Endometrium (tissue), 2 donors: ENCODE measurements around the gene CD22.

Source experiments
- FAIRE-seq: peaks from 2 replicates; lab custom pipeline; 2012; peaks lifted over from hg19 to GRCh38; lab: Jason Lieb, UNC
- donor health status: control.
- donor health status: control.

The CD22 gene

DNA sequence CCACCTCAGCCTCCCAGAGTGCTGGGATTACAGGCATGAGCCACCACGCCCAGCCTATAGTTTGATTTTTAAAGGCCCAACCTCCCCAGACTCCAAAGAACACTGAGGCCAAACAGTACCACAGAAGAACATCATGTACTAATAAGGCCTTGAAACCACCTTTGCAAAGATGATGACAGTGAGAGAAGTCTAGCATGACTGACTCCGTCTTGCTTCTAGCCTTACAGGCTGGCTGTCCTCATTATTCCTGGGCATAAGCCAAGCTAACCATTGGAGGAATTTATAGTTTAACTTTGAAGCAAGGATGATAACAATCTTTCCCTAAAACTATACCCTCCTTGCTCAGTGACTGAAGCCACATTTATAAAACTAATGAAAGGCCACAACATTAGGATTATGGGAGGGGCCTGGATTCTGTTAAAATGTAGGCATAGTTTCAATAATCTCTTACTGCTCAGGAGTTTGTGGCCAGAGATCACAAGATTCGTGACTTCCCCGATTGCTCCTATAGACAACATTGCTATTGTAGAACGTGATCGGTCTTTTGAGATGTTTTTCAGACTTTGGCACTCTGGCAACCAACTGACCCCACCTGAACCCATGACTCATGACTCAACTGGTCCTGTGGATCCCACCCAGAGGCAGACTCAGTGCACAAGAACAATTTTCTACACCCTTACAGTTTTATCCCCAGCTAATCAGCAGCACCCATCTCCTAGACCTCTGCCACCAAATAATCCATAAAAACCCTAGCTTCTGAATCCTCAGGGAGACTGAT, 59.5 kb downstream of the CD22 start:
- FAIRE-seq, result no peak

DNA sequence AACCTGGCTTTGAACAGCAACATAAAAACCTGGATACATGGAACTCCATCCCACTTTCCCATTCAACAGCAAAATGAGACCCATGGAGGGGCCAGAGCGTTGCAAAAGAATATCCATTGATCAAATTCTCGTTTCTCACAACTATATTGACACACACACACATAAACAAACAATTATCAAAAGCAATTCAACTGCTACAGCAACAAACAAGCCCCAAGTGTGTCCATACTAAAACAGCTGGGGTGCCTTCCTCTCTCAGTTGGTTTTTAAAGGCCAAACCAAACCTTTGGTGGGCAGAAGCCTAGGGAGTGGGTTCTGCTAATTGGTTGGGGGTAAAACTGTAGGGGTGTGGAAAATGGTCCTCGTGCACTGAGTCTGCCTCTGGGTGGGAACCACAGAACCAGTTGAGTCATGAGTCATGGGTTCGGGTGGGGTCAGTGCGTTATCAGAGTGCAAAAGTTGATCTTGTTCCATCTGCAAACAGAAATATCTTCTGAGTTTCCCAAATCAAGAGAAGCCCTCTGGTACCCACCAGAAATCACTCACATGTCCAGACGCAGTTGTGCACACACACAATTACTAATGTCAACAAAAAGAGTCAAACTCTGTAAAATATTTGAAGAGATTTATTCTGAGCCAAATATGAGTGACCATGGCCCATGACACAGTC, 60.3 kb downstream of the CD22 start:
- FAIRE-seq, result no peak

DNA sequence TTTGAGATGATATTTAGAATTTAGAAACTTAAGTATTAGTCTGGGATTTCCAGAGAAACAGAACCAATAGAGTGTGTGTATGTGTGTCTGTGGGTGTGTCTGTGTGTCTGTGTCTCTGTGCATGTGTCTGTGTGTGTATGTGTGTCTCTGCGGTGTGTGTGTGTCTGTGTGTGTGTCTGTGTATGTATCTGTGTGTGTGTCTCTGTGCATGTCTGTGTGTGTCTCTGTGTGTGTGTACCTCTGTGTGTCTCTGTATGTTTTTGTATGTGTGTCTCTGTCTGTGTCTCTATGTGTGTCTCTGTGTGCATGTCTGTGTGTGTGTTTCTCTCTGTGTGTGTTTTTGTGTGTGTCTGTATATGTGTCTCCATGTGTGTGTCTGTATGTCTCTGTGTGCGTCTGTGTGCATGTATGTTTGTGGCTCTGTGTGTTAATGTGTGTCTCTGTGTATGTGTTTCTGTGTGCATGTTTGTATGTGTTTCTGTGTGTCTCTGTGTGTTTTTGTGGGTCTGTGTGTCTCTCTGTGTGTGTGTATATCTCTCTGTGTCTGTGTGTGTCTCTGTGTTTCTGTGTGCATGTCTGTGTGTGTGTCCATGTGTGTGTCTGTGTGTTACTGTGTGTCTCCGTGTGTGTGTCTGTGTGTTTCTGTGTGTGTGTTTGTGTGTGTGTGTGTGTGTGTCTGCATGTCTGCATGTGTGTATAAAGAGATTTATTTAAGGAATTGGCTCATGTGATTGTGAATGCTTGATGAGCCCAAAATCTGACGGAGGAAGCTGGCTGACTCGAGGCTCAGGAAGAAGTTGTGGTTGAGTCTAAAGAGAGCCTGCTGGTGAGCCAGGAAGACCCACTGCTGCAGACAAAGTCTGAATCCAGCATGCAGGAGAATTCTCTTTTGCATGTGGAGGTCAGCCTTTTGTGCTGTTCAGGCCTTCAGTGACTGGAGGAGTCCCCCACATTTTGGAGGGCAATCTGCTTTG, 64.0 kb downstream of the CD22 start:
- no peak for FAIRE-seq

DNA sequence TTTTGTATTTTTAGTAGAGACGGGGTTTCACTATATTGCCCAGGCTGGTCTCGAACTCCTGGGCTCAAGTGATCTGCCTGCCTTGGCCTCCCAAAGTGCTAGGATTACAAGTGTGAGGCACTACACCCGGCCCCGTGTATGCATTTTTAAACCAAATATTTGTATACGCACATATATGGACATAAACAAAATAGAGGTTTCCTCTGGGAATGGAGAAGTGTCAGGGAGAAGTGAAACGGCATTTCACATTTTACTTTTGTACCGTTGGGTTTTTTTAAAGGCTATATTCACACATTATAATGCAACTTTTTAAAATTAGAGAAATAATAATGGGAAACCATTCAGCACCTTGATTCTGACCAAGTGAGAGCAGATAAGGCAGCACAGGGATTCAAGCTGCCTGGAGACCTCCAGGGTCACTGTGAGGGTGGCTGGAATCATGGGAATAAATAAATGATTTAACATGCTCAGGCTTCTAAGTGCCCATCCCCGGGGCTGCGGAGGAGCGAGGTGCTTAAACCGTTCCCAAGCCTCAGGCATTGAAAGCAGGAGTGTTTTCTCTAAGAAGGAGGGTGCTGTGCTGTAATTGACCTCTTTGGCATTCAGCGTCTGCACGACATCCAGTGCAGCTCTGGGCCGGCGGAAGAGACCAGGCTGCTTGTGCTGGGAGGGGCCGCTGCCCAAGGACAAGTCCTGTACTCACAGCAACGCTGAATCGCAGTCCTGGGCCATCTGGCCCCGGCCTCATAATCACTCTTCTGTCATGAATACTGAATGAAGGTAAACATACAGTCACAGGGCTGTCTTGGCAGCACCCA, 66.6 kb downstream of the CD22 start:
- no peak for FAIRE-seq

DNA sequence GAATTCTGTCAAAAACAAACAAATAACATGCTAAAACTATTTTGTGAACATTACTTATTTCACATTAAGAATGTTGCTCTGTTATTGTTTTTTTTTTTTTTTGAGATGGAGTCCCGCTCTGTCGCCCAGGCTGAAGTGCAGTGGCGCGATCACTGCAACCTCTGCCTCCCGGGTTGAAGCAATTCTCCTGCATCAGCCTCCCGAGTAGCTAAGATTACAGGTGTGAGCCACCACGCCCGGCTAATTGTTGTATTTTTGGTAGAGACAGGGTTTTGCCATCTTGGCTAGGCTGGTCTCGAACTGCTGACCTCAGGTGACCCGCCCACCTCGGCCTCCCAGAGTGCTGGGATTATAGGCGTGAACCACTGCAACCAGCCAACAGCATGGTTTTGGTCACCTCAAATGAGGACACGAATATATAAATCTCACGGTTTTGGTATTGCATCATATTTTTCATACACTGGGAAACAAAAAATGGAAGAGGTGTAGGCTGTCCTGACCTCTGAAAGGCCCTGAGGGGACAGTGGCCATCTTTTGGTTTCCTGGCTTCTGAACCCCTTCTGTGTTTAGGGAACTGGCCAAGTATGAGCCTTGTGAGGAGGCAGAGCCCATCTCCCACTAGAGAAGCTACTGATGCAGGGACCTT, 67.4 kb downstream of the CD22 start:
- no peak for FAIRE-seq
